Right lobe of liver (tissue), 4 donors: Measurements from ENCODE around the gene SUGCT.

ENCODE experiments used
- CTCF ChIP-seq, 4 donors: fragments of 200-600 bp in 3 of 4; fragments of 450-650 bp in 1 of 4; IDR thresholded peaks; one replicate each; pipeline versions ENCODE4 v1.5.1 to v1.8.0; 2016 to 2022; ENCODE audit warnings: antibody characterized with exemption in 4 of 4, mild to moderate bottlenecking in 2 of 4
- POLR2A ChIP-seq: fragments of 450-650 bp; IDR thresholded peaks from one replicate; pipeline ENCODE4 v1.6.1; 2017; ENCODE audit warnings: antibody characterized with exemption, mild to moderate bottlenecking
- donor health status: DM: no; HTN: no; CAD: no.
- donor health status: DM: no; HTN: no; CAD: no.
- donor health status: DM: no; HTN: yes; CAD: no.

DNA sequence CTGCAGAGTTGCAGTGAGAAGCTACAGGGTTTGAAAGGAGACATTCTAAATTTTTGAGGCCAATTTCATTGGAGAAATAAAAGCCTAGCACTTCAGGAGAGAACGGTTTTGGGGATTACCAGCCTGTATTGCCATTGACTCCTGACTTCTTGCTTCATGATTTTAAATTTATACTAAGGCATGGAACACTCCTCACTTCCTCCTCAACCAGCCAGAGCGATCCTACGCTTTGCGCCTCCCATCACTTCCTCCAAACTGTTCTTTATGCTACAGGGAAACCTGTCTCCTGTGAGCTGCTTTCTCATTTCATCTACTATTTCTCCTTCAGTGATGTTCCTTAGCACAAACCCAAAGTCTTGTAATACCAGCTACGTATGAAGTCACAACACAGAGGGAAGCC is 495.1 kb downstream of the SUGCT start:
- TF ChIP-seq CTCF (IDR thresholded peaks at IDR 0.05) = no peak
- TF ChIP-seq POLR2A = no peak
